Measurements from ENCODE around the gene GSX2.

DNA sequence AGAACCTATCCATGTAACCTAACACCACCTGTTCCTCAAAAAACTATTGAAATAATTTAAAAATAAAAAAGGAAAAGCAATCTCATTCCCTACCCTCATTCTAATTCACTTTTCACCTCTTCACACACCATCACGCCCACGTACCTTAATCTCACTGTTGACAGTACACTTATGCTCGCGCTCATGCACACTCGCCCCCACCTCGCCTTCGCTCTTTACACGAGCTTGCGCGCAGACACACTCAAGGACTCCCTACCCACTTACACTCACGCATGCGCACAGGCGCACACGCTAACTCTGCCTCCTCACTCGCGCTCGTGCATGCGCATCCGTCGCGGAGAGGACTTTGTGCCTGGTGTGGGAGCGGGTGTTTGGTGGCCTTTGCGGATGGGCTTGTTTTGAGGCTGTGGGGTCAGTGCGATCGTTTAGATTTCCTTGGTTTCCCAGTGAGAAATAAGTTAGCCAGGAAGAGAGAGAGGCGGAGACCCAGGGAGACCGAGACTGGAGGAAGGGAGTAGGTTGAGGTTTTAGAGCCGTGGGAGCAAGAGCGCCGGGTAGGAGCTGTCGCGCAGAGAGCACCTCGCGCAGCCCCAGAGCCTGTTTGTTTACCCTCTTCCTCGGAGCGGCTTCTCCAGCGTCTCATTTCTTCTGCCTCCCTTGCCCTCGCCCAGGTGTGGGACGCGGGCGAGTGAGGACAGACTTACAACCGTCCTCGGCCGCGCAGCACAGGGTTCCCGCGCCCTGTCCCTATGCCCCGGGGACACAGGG is 8.1 kb upstream of the GSX2 start:
- TF ChIP-seq CTCF (IDR thresholded peaks at IDR 0.05; ENCODE audit: borderline replicate concordance, extremely low read depth, low read length, poor library complexity, severe bottlenecking) (no peak), EZH2 (IDR thresholded peaks at IDR 0.05; ENCODE audit: borderline replicate concordance, low read depth, low read length, severe bottlenecking) (no peak)

All from DND-41 (cell line).